Pancreas (tissue), 10 donors: ENCODE data around the gene BCAN. TPM values are rescaled to one million over a fixed set of nuclear protein-coding genes. Genes with fewer than 3 reads are reported as not detected.

Experiments
- ATAC-seq, 4 donors: fragments of 200-7000 bp; cut with Tn5 transposase; one replicate each; pipeline versions ENCODE4 v1.8.0 to v1.9.1; 2020; ENCODE audit warnings: mild to moderate bottlenecking in 4 of 4, moderate library complexity in 4 of 4
- DNase-seq, 6 donors: peaks; one replicate each; pipeline ENCODE4 v3.0.0-alpha.2; 2020
- FAIRE-seq: peaks from 2 replicates; lab custom pipeline; 2012; peaks lifted over from hg19 to GRCh38; lab: Jason Lieb, UNC
- H3K27ac ChIP-seq, 4 donors: fragments of 200-600 bp; sonication (generic); 1 replicate in 3 of 4; 2 replicates in 1 of 4; pipeline versions ENCODE4 v1.5.0 to v1.8.0; 2020
- H3K27me3 ChIP-seq, 4 donors: fragments of 200-600 bp; one replicate each; pipeline ENCODE4 v1.8.0; 2021
- H3K36me3 ChIP-seq, 3 donors: fragments of 200-600 bp; sonication (generic) in 1 of 3; one replicate each; pipeline versions ENCODE4 v1.5.0 to v1.8.0; 2020 to 2021
- H3K4me1 ChIP-seq, 3 donors: fragments of 200-600 bp; one replicate each; pipeline ENCODE4 v1.8.0; 2021
- H3K4me3 ChIP-seq, 4 donors: fragments of 200-600 bp; sonication (generic) in 2 of 4; one replicate each; pipeline versions ENCODE4 v1.5.0 to v1.8.0; 2020 to 2021
- H3K9me3 ChIP-seq, 4 donors: fragments of 200-600 bp; one replicate each; pipeline ENCODE4 v1.8.0; 2021
- WGBS, 2 donors: extraction: QIAGEN DNeasy Blood & Tissue Kit; methylation state at CpG; one replicate each; pipeline ENCODE4 v1.1.7; 2013; 5-methylcytosine and 5-hydroxymethylcytosine counted together
- intact Hi-C, 3 donors: fragments of 100-400 bp; cut with DNase I; formaldehyde crosslinking; loops; one replicate each; pipeline versions ENCODE4 v1.11.1 to v1.14.2; 2022
- polyA plus RNA-seq, 2 donors: library from polyadenylated mRNA; stranded (reverse); fragments of 200-250 nt; gene quantifications; one replicate each; pipeline ENCODE4 v1.2.3, GENCODE V29; 2013
- total RNA-seq, 6 donors: library from RNA; stranded (reverse); fragmentation: NEBNext Ultra II Directional in 4 of 6; extraction: Animal tissue kit (Norgen Biotek cat#: 25700) in 4 of 6; gene quantifications; one replicate each; pipeline versions ENCODE4 v1.2.1 to v1.2.4, GENCODE V29; 2021 to 2023
- TF ChIP-seq, protein P1 (sequence below), 4 donors: fragments of 200-600 bp; sonication (generic) in 3 of 4; IDR thresholded peaks; one replicate each; pipeline versions ENCODE4 v1.5.0 to v1.8.0; 2021; ENCODE audit warnings: antibody characterized with exemption in 4 of 4
- donor health status: healthy with polysubstance abuse.
- donor health status: DM: no; HTN: no; CAD: no; lungs with moderate emphysema.
- donor health status: DM: no; HTN: no; CAD: no.
- donor health status: control.
- donor health status: control.
- donor health status: Bipolar disorder and iron deficiency.
- donor health status: DM: yes; HTN: yes; CAD: no.
- donor health status: DM: no; HTN: no; CAD: no.
- donor health status: DM: no; HTN: no; CAD: no.
- donor health status: DM: yes; HTN: yes; CAD: no.

BCAN gene
- total and polyA plus RNA-seq, 8 donors = 0.12 TPM; not detected in 7

DNA sequence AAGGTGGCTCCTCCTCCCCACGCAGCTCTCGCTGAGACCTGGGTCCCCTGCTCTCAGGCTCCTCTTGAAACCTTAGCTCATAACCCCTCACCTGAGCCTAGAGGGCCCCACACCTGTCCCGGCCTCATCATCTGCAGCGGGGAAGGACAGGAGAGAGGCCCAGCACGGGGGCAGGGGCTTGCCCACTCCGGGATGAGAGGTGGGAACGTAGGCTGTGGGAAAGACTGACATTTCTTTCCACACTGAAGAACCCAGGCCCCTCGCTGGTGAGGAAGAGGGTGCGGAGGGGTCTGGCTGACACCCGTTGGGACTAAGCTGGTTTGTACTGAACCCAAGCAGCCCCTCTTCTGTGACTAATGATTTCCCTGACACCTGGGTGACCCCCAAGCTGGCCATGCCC is 49.3 kb downstream of the BCAN start:
- TF ChIP-seq, protein P1, sequence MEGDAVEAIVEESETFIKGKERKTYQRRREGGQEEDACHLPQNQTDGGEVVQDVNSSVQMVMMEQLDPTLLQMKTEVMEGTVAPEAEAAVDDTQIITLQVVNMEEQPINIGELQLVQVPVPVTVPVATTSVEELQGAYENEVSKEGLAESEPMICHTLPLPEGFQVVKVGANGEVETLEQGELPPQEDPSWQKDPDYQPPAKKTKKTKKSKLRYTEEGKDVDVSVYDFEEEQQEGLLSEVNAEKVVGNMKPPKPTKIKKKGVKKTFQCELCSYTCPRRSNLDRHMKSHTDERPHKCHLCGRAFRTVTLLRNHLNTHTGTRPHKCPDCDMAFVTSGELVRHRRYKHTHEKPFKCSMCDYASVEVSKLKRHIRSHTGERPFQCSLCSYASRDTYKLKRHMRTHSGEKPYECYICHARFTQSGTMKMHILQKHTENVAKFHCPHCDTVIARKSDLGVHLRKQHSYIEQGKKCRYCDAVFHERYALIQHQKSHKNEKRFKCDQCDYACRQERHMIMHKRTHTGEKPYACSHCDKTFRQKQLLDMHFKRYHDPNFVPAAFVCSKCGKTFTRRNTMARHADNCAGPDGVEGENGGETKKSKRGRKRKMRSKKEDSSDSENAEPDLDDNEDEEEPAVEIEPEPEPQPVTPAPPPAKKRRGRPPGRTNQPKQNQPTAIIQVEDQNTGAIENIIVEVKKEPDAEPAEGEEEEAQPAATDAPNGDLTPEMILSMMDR (IDR thresholded peaks at IDR 0.05) = no peak
- WGBS, 2 donors = 77 to 83% methylated on average over 10 of the region's 10 CpGs
- intact Hi-C loops = loop anchor here in 2 of 3 donors (5.0 kb wide), 1 partner anchor 36 kb away; the partner anchor contains the start of genes ISG20L2 (in 2 of the 2) and METTL25B (in 2 of the 2)
- Histone ChIP-seq H3K27ac (no peak overlapping the region), H3K4me3 (no peak overlapping the region), H3K36me3 (no peaks in the 10 kb centered on the region), H3K27me3 (no peaks in the 10 kb centered on the region), H3K4me1 (peaks cover 5 to 12% (median 9%) of the 10 kb centered on the region in 3 donors), H3K9me3 (no peaks in the 10 kb centered on the region)
- peak in 1 of 6 donors; percentile 36 for DNase-seq
- ATAC-seq = no peak
- no peak for FAIRE-seq

DNA sequence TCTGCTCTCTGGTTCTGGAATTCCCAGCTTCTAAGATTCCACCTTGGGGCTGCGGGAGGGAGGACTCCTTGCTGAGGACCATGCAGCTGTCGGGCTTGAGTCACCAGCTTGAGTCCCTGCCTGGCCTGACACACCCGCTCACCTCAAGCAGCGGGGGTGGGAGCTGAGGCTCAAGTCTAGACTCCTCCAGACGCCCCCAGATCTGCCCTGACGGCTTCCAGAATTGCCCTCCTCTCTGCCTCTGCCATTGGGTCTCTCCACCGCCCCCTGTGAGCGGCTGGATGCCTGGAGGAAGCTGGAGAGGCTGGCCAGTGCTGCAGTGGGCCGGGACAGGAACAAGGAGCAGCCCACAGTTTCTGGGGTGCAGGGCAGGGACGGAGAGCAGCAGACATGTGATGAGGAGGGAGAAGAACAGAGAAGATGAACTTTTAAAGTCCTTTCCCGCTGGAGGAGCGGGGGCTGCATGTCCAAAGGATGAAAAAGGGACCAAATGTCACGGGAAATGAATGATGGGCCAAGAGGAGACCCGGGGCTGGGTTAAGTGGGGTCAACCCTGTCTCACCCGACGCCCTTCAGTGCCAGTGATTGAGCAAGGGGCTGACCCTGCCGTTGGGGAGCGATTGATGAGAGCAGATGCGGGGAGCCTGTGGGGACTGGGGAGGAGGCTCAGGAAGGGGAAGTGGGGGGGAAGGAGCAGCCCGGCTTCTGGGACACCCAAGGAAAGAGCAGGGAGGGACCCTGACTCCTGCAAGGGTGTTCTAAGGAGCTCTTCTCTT is 49.9 kb downstream of the BCAN start:
- H3K36me3 ChIP-seq = no peaks in the 10 kb centered on the region
- H3K4me3 ChIP-seq = no peak overlapping the region
- FAIRE-seq = no peak
- 63 to 67% methylated on average over 20 of the region's 20 CpGs for whole genome bisulfite sequencing, 2 donors
- intact Hi-C loops = loop anchor here in 2 of 3 donors (5.0 kb wide), 1 partner anchor 35 kb away; the partner anchor contains the start of genes ISG20L2 (in 2 of the 2) and METTL25B (in 2 of the 2)
- no peak for ATAC-seq
- no peaks in the 10 kb centered on the region for H3K9me3 ChIP-seq
- peak in 1 of 6 donors; percentile 47 for DNase-seq
- TF ChIP-seq, protein P1 (IDR thresholded peaks at IDR 0.05) = no peak
- H3K27ac ChIP-seq = no peak overlapping the region
- H3K4me1 ChIP-seq = peaks cover 5 to 12% (median 9%) of the 10 kb centered on the region in 3 donors
- H3K27me3 ChIP-seq = no peaks in the 10 kb centered on the region

- peak; percentile 52 to 60 (median 60) for ATAC-seq
- Histone ChIP-seq H3K4me1 (peaks cover 5 to 12% (median 9%) of the 10 kb centered on the region in 3 donors), H3K27me3 (no peaks in the 10 kb centered on the region), H3K9me3 (no peaks in the 10 kb centered on the region), H3K36me3 (no peaks in the 10 kb centered on the region), H3K4me3 (no peak overlapping the region), H3K27ac (no peak overlapping the region)
- no peak for FAIRE-seq
- TF ChIP-seq, protein P1 (IDR thresholded peaks at IDR 0.05) = no peak
- peak in 1 of 6 donors; percentile 61 for DNase-seq
- 20 to 24% methylated on average over 13 of the region's 13 CpGs for WGBS, 2 donors
- intact Hi-C loops = loop anchor here in 2 of 3 donors (5.0 kb wide), 1 partner anchor 35 kb away; the partner anchor contains the start of genes ISG20L2 (in 2 of the 2) and METTL25B (in 2 of the 2)
Observed at GRCh38 chr1:156692441-156692924, 50.6 kb downstream of the BCAN start.

GRCh38 chr1:156692925-156693847 is 51.3 kb downstream of the BCAN start:
- no peak overlapping the region for H3K27ac ChIP-seq
- H3K36me3 ChIP-seq = no peaks in the 10 kb centered on the region
- H3K9me3 ChIP-seq = no peaks in the 10 kb centered on the region
- DNase-seq = peak; percentile 24 to 81 (median 71)
- TF ChIP-seq, protein P1 (IDR thresholded peaks at IDR 0.05) = no peak
- no peak for FAIRE-seq
- ATAC-seq = peak; percentile 80 to 85 (median 84)
- peaks cover 5 to 12% (median 9%) of the 10 kb centered on the region in 3 donors for H3K4me1 ChIP-seq
- H3K4me3 ChIP-seq = no peak overlapping the region
- no peaks in the 10 kb centered on the region for H3K27me3 ChIP-seq
- 50 to 60% methylated on average over 14 to 16 of the region's 16 CpGs for WGBS, 2 donors
- intact Hi-C loops = loop anchor here in 2 of 3 donors (5.0 kb wide), 1 partner anchor 34 kb away; the partner anchor contains the start of genes ISG20L2 (in 2 of the 2) and METTL25B (in 2 of the 2)
